Inflammatory macrophage treated with lipopolysaccharide for 1 hour (primary cell): ENCODE measurements around the gene UGT1A6.
"Not testable (repeated sequence)": the region's sequence is repeated elsewhere in the genome, so short reads cannot be mapped to it uniquely, and the experiment has no call there.

Experiments
- DNase-seq, 2 donors: peaks; one replicate each; pipeline ENCODE4 v3.0.0-alpha.2; 2020 to 2022

UGT1A6 gene

DNA sequence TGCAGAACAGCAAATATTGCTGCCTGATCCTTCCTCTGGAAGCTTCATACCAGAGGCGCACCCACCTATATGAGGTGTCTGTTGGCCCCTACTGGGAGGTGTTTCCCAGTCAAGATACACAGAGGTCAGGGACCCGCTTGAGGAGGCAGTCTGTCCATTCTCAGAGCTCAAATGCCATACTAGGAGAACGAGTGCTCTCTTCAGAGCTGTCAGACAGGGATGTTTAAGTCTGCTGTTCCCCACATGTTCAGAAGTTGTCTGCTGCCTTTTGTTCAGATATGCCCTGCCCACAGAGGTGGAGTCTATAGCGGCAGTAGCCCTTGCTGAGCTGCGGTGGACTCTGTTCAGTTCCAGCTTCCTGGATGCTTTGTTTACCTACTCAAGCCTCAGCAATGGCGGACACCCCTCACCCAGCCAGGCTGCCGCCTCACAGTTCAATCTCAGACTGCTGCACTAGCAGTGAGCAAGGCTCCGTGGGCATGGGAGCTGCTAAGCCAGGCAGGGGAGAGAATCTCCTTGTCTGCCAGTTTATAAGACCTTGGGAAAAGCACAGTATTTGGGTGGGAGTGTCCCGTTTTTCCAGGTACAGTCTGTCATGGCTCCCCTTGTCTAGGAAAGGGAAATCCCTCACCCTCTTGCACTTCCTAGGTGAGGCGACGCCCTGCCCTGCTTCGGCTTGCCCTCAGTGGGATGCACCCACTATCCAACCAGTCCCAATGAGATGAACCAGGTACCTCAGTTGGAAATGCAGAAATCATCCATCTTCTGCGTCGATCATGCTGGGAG, 44.4 kb downstream of the UGT1A6 start:
- DNase-seq, result not testable (repeated sequence)

DNA sequence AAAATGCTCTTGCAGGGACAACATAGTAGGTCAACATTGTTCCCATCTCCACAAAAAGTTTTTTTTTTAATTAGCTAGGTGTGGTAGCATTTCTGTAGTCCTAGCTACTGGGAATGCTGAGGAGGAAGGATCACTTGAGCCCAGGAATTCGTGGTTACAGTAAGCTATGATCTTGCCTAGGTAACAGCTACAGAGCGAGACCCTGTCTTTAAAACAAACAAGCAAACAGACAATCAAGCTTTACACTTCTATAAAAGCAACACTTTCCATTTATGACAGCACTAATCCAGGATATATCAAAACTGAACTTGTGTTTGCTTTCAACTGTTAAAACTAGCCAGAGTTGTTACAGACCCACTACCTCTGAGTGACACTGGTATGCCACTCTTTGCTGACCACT, 48.2 kb downstream of the UGT1A6 start:
- no peak for DNase-seq

DNA sequence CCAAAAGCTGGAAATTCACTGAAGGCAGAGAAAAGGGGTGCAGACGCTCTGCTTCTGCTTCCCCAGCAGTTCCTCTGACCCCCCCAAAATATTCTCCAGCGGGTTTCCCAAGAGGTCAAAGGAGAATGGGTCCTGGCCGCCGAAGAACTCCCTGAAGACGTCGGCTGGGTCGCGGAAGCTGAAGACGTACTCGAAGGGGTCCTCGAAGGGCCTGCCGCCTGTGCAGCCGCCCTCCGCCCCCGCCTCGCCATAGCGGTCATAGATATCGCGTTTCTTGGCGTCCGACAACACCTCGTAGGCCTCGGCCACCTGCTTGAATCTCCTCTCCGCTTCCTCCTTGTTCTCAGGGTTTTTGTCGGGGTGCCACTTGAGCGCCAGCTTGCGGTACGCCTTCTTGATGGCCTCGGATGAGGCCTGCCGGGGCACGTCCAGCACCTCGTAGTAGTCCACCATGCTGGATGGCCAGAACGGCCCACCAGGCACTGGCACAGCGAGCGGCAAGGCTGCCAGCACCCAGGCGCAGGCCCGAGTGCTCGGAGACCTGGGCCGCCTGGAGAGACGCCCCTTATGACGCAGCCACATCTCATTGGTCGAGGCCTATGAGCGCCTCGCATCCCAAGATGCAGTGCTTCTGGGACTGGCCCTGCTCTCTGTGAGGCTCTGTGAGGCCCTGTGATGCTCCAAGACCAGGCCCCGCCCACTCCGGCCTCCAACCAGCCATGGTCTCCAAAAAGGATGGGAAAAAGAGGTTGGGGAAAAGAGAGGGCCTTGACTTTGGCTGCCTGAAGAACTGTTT, 51.0 kb downstream of the UGT1A6 start:
- no peak for DNase-seq

DNA sequence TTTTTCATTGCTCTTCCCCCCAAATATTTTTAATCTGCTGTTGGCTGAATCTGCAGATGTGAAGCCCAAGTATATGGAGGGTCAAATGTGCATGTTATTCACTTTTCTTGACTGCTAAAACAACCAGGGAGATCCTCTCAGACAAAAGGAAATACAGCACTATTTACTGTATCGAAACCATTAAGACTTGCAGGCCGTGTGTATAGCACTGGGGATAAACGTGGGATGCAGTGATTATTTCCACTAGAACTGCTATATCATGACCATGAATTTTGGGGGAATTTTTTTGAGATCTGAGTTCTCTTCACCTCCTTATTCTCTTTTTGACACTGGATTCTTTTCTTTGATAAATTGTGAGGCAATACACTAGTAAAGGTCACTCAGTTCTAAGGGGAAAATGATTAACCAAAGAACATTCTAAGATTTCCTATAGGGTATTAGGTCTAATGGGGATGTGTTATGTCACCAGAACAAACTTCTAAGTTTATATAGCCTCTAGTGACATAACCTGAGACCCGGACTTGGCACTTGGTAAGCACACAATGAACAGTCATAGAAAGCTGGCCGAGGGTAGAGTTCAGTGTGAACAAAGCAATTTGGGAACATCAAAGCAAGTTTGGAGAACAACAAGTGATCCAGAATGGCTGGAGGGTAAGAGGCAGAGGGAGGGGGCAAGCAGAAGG, 52.5 kb downstream of the UGT1A6 start:
- no peak for DNase-seq

DNA sequence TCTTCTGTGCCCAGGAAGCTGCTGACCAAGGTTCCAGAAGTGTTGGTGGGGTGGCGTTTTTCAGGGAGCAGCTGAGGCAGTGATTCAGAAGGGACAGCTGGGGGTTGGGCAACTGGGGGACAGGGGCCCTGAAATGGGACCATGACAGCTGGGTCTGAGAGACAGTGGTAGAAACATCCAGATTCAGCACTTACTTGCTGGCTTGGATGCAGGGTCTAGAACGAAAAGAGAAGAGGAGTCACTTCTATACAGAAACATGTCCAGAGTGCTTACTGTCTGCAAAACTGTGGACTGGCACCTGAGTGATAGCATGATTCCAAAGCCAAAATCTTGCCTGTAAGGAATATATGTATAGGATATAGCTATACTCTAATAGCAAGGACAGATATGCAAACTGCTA, 53.1 kb downstream of the UGT1A6 start:
- DNase-seq, result not testable (repeated sequence)

DNA sequence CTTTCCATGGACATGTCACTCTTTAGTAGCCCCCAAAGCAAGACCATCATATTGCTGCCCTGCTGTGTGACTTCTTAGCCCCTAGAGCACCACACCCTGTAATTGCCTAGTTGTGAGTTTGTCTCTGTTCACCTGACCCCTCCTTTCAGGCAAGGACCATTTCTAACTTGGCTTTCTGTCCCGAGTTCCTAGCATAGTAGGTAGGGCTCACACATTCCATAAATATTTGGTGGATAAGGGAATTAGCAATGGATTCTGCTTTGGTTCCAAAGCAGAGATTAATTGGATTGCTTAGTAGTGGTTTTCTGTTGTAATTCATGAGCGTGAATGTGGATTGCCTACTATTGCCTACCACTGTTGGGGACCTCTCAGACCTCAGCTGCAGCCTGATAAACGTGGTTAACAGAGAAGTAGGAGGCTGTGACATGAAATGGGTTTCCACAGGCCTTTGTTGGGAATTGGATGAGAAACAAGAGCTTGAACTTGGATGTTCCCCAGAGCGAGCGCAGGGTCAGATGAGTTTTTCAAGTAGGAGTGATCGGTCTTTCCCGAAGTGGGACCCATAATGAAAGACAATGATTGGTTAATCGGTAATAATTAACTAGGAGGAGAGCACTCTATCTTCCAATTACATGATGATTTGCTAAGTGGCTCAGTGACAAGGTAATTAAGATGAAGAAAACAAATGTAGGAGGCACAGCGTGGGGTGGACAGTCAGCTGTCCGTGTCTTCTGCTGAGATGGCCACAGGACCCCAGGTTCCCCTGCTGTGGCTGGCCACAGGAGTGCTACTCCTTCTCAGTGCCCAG, 54.0 kb downstream of the UGT1A6 start:
- no peak for DNase-seq

DNA sequence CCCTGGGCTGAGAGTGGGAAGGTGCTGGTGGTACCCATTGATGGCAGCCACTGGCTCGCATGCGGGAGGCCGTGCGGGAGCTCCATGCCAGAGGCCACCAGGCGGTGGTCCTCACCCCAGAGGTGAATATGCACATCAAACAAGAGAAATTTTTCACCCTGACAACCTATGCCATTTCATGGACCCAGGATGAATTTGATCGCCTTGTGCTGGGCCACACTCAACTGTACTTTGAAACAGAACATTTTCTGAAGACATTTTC, 54.5 kb downstream of the UGT1A6 start:
- DNase-seq, result no peak

DNA sequence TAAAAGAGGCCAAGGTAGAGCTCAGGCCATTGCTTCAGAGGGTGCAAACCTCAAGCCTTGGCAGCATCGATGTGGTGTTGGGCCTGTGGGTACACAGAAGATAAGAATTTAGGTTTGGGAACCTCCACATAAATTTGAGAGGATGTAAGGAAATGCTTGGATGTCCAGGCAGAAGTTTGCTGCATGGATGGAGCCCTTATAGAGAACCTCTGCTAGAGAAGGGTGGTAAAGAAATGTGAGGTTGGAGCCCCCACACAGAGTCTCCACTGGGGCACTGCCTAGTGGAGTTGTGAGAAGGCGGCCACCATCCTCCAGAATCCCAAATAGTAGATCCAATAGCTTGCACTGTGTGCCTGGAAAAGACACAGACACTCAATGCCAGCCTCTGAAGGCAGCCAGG, 58.0 kb downstream of the UGT1A6 start:
- not testable (repeated sequence) for DNase-seq

DNA sequence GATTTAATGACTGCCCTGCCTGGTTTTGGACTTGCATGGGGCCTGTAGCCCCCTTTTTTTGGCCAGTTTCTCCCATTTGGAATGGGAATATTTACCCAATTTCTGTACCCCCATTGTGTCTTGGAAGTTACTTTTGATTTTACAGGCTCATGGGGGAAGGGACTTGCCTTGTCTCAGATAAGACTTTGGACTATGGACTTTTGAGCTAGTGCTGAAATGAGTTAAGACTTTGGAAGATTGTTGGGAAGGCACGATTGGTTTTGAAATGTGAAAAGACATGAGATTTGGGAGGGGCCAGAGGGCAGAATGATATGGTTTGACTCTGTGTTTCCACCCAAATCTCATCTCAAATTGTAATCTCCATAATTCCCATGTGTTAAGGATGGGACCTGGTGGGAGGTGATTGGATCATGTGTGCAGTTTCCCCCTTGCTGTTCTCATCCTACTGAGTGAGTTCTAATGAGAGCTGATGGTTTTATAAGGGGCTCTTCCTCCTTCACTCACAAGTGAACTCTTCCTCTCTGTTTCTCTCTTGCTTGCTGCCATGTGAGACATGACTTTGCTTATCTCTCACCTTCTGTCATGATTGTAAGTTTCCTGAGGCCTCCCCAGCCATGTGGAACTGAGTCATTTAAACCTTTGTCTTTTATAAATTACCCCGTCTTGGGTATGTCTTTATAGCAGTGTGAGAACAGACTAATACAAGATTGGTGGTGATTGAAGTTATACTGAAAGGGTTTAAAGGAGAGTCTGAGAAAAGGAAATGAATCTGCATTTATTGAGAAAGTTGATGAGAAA, 58.7 kb downstream of the UGT1A6 start:
- not testable (repeated sequence) for DNase-seq

DNA sequence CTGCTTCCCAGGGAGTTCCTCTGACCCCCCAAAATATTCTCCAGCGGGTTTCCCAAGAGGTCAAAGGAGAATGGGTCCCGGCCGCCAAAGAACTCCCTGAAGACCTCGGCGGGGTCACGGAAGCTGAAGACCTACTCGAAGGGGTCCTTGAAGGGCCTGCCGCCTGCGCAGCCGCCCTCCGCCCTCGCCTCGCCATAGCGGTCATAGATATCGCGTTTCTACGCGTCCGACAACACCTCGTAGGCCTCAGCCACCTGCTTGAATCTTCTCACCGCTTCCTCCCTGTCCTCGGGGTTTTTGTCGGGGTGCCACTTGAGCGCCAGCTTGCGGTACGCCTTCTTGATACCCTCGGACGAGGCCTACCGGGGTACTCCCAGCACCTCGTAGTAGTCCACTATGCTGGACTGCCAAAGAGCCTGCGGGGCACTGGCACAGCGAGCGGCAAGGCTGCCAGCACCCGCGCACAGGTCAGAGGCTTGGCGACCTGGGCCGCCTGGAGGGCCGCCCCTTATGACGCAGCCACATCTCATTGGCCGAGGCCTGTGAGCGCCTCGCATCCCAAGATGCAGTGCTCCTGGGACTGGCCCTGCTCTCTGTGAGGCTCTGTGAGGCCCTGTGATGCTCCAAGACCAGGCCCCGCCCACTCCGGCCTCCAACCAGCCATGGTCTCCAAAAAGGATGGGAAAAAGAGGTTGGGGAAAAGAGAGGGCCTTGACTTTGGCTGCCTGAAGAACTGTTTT, 62.4 kb downstream of the UGT1A6 start:
- DNase-seq, result no peak

DNA sequence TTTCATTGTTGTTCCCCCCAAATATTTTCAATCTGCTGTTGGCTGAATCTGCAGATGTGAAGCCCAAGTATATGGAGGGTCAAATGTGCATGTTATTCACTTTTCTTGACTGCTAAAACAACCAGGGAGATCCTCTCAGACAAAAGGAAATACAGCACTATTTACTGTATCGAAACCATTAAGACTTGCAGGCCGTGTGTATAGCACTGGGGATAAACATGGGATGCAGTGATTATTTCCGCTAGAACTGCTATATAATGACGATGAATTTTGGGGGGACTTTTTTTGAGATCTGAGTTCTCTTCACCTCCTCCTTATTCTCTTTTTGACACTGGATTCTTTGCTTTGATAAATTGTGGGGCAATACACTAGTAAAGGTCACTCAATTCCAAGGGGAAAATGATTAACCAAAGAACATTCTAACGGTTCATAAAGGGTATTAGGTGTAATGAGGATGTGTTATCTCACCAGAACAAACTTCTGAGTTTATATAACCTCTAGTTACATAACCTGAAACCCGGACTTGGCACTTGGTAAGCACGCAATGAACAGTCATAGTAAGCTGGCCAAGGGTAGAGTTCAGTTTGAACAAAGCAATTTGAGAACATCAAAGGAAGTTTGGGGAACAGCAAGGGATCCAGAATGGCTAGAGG, 63.9 kb downstream of the UGT1A6 start:
- no peak for DNase-seq

DNA sequence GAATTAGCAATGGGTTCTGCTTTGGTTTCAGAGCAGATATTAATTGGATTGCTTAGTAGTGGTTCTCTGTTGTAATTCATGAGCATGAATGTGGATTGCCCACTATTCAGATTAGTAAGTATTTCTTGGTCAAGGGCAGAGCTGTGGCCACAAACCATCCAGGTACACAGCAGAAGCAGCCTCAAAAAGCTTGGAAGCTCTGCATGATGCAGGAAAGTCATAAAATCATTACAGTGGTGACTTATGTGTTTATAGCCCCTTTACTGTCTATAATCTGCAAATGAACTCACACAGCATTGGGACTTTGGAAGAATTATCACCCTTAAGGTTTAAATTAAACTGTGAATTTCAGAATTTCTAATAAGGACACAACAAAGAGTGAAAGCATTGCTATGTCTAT, 65.5 kb downstream of the UGT1A6 start:
- no peak for DNase-seq

DNA sequence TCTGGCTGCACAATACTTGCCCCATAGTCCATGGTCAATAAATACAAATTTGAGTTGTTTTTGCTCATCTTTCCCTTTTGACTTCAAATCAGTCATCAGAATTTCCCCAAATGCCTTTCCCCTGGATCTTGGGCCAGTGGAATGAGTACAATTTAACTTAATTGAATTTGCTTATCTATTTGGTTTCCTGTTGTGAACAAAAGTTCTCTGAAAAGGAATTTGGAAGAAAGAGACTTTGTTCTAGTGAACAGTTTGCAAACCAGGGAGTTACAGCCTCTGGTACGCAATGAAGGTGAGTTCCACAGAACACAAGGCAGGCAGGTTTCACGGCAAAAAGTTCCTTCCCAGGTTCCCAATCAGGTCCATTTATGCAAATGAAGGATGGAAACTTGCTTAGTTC, 66.2 kb downstream of the UGT1A6 start:
- DNase-seq, result no peak

DNA sequence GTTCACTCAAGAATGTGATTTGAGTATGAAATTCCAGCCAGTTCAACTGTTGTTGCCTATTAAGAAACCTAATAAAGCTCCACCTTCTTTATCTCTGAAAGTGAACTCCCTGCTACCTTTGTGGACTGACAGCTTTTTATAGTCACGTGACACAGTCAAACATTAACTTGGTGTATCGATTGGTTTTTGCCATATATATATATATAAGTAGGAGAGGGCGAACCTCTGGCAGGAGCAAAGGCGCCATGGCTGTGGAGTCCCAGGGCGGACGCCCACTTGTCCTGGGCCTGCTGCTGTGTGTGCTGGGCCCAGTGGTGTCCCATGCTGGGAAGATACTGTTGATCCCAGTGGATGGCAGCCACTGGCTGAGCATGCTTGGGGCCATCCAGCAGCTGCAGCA, 67.4 kb downstream of the UGT1A6 start, which contains the start of gene UGT1A1:
Gene UGT1A1 (plus strand): TSS at position 228 of the 400 bp plus-strand sequence. CDS start 18 bp downstream, at position 246.
- no peak for DNase-seq

DNA sequence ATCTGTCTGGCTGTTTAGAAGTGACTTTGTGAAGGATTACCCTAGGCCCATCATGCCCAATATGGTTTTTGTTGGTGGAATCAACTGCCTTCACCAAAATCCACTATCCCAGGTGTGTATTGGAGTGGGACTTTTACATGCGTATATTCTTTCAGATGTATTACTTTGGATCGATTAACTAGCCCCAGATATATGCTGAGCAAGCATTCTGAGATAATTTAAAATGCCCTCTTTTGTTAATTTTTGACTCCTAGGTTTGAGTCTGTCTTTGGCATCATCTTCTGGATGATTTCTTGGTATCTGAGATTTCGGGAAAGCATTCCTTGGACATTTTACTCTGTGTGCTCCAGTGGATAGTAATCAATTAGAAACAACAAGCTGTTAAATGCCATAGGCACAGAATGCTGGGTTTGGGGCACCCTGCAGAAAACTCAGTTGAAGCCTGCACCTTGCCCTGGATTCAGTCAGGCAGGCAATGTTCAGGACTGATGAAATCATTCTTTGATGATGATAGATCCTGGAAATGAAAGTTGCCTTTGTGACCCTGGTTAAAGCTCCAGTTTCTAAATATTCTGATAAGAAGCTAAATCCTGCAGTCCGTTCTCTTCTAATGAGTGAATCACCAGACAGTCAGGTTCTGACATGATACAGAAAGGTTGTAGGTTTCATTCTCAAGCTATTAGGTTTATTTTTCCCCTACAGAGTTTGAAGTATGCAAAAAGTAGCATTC, 68.5 kb downstream of the UGT1A6 start:
- DNase-seq, result no peak

DNA sequence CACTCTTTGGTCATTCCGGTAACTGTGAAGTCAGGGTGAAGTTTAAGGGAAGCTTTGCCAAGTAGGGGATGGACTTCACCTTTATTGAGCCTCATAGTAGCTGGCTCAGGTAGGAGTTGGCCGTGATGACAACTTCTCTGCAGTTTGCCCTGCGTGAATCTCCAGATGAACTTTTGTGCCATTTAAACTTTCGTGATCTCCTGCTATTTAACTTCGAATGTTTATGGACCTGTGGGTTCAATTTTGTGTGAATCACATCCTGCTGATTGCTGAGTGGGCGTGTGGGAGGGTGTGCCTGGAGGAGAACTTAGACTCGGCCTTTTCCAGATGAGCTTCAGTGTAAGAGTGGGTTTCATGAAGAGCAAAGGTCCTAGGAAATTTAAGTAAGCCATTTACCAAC, 71.6 kb downstream of the UGT1A6 start:
- DNase-seq, result peak in 1 of 2 donors; percentile 1

DNA sequence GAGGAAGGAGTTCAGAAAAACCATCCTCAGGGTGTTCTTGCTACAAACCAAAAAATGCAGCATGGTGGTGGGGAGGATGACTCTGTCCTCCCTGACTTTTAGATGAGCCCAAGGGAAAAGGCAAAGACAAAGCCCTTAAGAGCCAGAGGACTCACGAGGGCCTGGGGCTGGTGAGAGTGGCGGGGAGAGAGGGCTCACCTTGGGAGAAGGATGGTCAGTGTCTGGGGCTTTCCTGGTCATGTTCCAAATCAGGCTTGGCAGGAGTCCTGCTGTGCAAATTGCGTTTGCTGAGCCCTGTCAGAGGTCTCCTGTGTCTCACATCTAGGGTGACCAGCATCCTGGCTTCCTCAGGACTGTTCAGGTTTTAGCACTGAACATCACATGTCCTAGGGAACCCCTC, 72.1 kb downstream of the UGT1A6 start:
- no peak for DNase-seq

DNA sequence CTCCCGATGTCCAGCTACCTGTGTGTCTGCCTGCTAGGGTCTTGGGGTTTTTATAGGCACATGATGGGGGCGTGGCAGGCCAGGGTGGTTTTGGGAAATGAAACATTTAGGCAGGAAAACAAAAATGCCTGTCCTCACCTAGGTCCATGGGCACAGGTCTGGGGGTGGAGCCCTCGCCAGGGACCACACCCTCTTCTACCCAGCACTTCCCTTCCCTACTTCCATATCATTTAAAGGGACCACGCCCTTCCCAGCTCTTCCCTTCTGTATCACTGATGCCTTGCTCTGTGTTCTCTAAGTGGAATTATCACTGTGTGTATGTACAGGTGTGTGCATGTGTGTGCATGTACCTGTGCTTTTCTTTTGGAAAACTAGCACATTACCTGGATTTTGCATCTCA, 73.7 kb downstream of the UGT1A6 start:
- no peak for DNase-seq

DNA sequence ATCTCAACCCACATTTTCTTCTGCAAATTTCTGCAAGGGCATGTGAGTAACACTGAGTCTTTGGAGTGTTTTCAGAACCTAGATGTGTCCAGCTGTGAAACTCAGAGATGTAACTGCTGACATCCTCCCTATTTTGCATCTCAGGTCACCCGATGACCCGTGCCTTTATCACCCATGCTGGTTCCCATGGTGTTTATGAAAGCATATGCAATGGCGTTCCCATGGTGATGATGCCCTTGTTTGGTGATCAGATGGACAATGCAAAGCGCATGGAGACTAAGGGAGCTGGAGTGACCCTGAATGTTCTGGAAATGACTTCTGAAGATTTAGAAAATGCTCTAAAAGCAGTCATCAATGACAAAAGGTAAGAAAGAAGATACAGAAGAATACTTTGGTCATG, 75.4 kb downstream of the UGT1A6 start:
- DNase-seq, result no peak

DNA sequence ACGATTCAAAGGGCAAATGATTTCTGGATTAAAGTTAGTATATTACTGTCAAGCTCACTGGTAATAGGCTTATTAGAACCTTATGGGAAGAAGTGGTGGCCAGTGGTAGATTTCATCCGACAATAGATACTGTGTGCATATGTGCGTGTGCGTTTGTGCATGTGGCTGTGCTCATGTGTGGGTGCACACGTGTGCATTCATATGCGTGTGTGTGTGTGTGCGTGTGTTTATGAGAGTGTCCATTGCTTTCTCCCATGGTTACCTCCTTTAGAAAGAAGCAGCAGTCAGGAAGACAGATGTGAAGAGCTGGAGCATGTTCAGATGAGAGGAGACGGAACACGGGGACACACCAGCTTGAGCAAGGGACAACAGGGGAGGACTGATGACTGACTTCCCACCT, 76.6 kb downstream of the UGT1A6 start:
- DNase-seq, result no peak
